ENCODE results near the gene ASGR1.

DNA sequence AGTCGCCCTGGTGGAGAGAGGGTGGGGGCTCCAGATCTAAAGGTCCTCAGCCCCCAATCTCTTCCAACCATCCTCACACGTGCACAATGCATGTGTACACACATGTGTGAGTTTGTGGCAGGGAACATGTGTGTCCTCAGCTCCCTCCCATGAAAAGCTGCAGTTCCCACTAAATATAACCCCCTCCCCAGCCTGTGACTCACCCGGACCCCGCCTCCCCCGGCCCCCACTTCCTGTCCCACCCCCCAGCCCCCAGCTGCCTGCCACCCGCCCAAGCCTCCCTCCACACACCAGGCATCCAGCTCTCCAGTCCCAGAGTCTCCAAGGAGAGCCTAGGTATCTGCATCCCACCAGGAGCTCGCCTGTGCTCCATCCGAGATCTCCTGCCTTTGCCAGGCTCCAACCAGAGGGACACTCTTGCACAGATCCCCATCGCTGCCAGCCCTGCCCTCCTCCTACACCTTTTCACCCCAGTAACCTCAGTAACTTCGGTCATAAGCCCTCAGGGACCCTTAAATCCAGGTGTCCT, 36.5 kb upstream of the ASGR1 start:
- TF ChIP-seq, protein P1, sequence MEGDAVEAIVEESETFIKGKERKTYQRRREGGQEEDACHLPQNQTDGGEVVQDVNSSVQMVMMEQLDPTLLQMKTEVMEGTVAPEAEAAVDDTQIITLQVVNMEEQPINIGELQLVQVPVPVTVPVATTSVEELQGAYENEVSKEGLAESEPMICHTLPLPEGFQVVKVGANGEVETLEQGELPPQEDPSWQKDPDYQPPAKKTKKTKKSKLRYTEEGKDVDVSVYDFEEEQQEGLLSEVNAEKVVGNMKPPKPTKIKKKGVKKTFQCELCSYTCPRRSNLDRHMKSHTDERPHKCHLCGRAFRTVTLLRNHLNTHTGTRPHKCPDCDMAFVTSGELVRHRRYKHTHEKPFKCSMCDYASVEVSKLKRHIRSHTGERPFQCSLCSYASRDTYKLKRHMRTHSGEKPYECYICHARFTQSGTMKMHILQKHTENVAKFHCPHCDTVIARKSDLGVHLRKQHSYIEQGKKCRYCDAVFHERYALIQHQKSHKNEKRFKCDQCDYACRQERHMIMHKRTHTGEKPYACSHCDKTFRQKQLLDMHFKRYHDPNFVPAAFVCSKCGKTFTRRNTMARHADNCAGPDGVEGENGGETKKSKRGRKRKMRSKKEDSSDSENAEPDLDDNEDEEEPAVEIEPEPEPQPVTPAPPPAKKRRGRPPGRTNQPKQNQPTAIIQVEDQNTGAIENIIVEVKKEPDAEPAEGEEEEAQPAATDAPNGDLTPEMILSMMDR (conservative IDR thresholded peaks at IDR 0.05; ENCODE audit: low read depth, low read length) = no peak
- no peak for TF ChIP-seq EZH2 (IDR thresholded peaks at IDR 0.05; ENCODE audit: low read length, unreplicated experiment)
- TF ChIP-seq EZH2phosphoT487 (IDR thresholded peaks at IDR 0.05; ENCODE audit: borderline replicate concordance, low read length) = no peak
